ENCODE results near the gene DSN1. TPM values are rescaled to one million over a fixed set of nuclear protein-coding genes. Genes with fewer than 3 reads are reported as not detected.

Gene DSN1
- polyA plus RNA-seq, 1 of the 3 experiments (the other 2 are of a cell fraction): 7.3 TPM

DNA sequence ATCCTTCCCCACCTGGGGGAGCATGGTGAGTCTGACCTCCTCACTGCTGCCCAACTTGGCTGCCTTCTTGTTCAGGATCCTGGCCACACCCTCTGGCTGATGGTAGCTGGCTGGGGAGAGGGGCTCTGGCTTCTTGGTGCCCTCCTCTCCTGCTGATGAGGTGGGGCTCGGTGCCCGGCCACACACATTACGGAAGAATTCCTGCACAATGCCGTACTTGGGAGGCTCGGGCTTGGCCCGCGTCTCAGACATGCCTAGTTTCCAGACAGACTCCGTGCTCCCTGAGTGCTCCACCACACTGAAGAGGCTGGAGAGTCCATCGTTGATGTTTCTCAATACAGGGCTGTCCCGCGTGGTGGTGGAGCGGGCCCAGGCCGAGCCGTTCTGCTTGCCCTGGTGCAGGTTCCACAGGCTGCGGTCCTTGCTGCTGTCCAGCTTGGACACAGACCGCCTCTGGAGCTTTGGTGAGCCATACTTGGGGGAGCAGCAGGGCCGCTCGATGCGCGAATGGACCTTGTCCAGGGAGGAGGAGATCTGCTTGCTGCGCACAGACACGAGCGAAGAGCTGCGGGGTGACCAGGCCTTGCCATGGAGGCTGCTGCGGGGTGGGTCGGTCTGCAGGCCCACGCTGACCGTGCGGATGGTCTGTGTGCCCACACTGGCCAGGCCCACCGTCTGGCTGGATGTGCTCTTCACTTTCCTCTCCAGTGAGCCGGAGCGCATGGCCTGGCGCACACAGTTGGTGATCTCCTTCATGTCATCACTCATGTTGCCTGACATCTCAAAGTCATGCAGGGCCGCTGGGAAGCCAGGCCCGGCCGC is 19.9 kb upstream of the DSN1 start:
- Histone ChIP-seq H4K20me1 (ENCODE audit: insufficient read depth) (peaks cover 11% of the 10 kb centered on the region; the same call in 1 of the 2 replicates), H3K4me2 (no peak overlapping the region), H3K9me2 (no peaks in the 10 kb centered on the region), H3K9ac (no peak overlapping the region), H3K79me2 (ENCODE audit: insufficient read depth) (peaks cover 47% of the 10 kb centered on the region), H3K4me3 (ENCODE audit: low read depth in 2 of 2, low read length in 1 of 2) (no peak overlapping the region), H3K27me3 (ENCODE audit: insufficient read depth) (no peaks in the 10 kb centered on the region), H2AFZ (ENCODE audit: low read depth) (no peak overlapping the region), H3F3A (replicated peaks; ENCODE audit: insufficient read depth) (peaks cover 4% of the 10 kb centered on the region), H3K9me3 (no peaks in the 10 kb centered on the region), H3K27ac (ENCODE audit: low read depth in 2 of 2, low read length in 1 of 2) (no peak overlapping the region), H3K36me3 (replicated peaks in 1 of 2; ENCODE audit: control insufficient read depth in 1 of 2, insufficient read depth in 2 of 2, low read length in 1 of 2) (peaks cover 38 to 49% of the 10 kb centered on the region in 2 experiments), H3K4me1 (ENCODE audit: control insufficient read depth in 1 of 2, insufficient read depth in 2 of 2, low read depth in 1 of 2, low read length in 1 of 2) (no peaks in the 10 kb centered on the region)
- WGBS (ENCODE audit: low lambda C conversion rate): 100% methylated on average over 8 of the region's 36 CpGs
- TF ChIP-seq SMC3 (IDR thresholded peaks at IDR 0.05; ENCODE audit: low read depth, low read length): no peak
- TF ChIP-seq NRF1 (IDR thresholded peaks at IDR 0.05; ENCODE audit: low read depth, low read length): no peak
- no peak for TF ChIP-seq GABPA (IDR thresholded peaks at IDR 0.05; ENCODE audit: low read depth)
- TF ChIP-seq, protein P1, sequence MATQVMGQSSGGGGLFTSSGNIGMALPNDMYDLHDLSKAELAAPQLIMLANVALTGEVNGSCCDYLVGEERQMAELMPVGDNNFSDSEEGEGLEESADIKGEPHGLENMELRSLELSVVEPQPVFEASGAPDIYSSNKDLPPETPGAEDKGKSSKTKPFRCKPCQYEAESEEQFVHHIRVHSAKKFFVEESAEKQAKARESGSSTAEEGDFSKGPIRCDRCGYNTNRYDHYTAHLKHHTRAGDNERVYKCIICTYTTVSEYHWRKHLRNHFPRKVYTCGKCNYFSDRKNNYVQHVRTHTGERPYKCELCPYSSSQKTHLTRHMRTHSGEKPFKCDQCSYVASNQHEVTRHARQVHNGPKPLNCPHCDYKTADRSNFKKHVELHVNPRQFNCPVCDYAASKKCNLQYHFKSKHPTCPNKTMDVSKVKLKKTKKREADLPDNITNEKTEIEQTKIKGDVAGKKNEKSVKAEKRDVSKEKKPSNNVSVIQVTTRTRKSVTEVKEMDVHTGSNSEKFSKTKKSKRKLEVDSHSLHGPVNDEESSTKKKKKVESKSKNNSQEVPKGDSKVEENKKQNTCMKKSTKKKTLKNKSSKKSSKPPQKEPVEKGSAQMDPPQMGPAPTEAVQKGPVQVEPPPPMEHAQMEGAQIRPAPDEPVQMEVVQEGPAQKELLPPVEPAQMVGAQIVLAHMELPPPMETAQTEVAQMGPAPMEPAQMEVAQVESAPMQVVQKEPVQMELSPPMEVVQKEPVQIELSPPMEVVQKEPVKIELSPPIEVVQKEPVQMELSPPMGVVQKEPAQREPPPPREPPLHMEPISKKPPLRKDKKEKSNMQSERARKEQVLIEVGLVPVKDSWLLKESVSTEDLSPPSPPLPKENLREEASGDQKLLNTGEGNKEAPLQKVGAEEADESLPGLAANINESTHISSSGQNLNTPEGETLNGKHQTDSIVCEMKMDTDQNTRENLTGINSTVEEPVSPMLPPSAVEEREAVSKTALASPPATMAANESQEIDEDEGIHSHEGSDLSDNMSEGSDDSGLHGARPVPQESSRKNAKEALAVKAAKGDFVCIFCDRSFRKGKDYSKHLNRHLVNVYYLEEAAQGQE (IDR thresholded peaks at IDR 0.05; ENCODE audit: low read depth, low read length): no peak
- TF ChIP-seq EP300 (IDR thresholded peaks at IDR 0.05; ENCODE audit: borderline replicate concordance in 1 of 2, low read depth in 1 of 2, low read length in 1 of 2): no peak
- no peak for TF ChIP-seq GATA2 (CRISPR knock-in tag; IDR thresholded peaks at IDR 0.05)
- TF ChIP-seq, protein P2, sequence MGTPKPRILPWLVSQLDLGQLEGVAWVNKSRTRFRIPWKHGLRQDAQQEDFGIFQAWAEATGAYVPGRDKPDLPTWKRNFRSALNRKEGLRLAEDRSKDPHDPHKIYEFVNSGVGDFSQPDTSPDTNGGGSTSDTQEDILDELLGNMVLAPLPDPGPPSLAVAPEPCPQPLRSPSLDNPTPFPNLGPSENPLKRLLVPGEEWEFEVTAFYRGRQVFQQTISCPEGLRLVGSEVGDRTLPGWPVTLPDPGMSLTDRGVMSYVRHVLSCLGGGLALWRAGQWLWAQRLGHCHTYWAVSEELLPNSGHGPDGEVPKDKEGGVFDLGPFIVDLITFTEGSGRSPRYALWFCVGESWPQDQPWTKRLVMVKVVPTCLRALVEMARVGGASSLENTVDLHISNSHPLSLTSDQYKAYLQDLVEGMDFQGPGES (IDR thresholded peaks at IDR 0.05; ENCODE audit: low read depth, low read length): no peak
- TF ChIP-seq TCF12 (IDR thresholded peaks at IDR 0.05): no peak
- TF ChIP-seq, protein P3, sequence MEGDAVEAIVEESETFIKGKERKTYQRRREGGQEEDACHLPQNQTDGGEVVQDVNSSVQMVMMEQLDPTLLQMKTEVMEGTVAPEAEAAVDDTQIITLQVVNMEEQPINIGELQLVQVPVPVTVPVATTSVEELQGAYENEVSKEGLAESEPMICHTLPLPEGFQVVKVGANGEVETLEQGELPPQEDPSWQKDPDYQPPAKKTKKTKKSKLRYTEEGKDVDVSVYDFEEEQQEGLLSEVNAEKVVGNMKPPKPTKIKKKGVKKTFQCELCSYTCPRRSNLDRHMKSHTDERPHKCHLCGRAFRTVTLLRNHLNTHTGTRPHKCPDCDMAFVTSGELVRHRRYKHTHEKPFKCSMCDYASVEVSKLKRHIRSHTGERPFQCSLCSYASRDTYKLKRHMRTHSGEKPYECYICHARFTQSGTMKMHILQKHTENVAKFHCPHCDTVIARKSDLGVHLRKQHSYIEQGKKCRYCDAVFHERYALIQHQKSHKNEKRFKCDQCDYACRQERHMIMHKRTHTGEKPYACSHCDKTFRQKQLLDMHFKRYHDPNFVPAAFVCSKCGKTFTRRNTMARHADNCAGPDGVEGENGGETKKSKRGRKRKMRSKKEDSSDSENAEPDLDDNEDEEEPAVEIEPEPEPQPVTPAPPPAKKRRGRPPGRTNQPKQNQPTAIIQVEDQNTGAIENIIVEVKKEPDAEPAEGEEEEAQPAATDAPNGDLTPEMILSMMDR (IDR thresholded peaks at IDR 0.05): no peak
- TF ChIP-seq FOSL2 (IDR thresholded peaks at IDR 0.05; ENCODE audit: borderline replicate concordance, low read depth): no peak
- TF ChIP-seq RAD21 (IDR thresholded peaks at IDR 0.05; ENCODE audit: low read length): no peak
- TF ChIP-seq EZH2phosphoT487 (IDR thresholded peaks at IDR 0.05; ENCODE audit: borderline replicate concordance, low read depth): no peak
- TF ChIP-seq POLR2AphosphoS5 (IDR thresholded peaks at IDR 0.05; ENCODE audit: low read depth, low read length): no peak
- TF ChIP-seq JUND (IDR thresholded peaks at IDR 0.05): no peak
- TF ChIP-seq, protein P4, sequence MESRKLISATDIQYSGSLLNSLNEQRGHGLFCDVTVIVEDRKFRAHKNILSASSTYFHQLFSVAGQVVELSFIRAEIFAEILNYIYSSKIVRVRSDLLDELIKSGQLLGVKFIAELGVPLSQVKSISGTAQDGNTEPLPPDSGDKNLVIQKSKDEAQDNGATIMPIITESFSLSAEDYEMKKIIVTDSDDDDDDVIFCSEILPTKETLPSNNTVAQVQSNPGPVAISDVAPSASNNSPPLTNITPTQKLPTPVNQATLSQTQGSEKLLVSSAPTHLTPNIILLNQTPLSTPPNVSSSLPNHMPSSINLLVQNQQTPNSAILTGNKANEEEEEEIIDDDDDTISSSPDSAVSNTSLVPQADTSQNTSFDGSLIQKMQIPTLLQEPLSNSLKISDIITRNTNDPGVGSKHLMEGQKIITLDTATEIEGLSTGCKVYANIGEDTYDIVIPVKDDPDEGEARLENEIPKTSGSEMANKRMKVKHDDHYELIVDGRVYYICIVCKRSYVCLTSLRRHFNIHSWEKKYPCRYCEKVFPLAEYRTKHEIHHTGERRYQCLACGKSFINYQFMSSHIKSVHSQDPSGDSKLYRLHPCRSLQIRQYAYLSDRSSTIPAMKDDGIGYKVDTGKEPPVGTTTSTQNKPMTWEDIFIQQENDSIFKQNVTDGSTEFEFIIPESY (IDR thresholded peaks at IDR 0.05; ENCODE audit: borderline replicate concordance, low read depth): no peak
- no peak for TF ChIP-seq SIN3A (IDR thresholded peaks at IDR 0.05; ENCODE audit: borderline replicate concordance, low read depth, low read length)
- no peak for TF ChIP-seq RCOR1 (IDR thresholded peaks at IDR 0.05; ENCODE audit: low read length)
- TF ChIP-seq RFX5 (IDR thresholded peaks at IDR 0.05; ENCODE audit: low read length): no peak
- DNase-seq: no peak
- ChIA-PET POLR2A (no interaction called here), CTCF (interaction anchor here (0.7 to 4.9 kb wide), 5 partner anchors 15 to 139 kb away, joined by 3 to 31 read pairs (median 8); partner anchors contain the start of gene DSN1)
